SJSA1 (cell line): ENCODE measurements around the gene ARHGAP27. TPM values are rescaled to one million over a fixed set of nuclear protein-coding genes. Genes with fewer than 3 reads are reported as not detected.

Experiments
- DNase-seq, 2 experiments: peaks; one replicate each; pipeline ENCODE4 v3.0.0-alpha.2; 2015 to 2020; ENCODE audit warnings: low spot score in 2 of 2, low read depth in 1 of 2
- H3K27ac ChIP-seq: fragments of 250-450 bp; sonication (Bioruptor Pico); 2 replicates; pipeline ENCODE4 v1.5.1; 2020; ENCODE audit warnings: mild to moderate bottlenecking, moderate library complexity
- H3K27me3 ChIP-seq: fragments of 250-450 bp; sonication (Bioruptor Pico); replicated peaks from 2 replicates; pipeline ENCODE4 v1.5.1; 2020; ENCODE audit warnings: mild to moderate bottlenecking, moderate library complexity
- H3K36me3 ChIP-seq: fragments of 250-450 bp; sonication (Bioruptor Pico); 2 replicates; pipeline ENCODE4 v1.5.1; 2020; ENCODE audit warnings: mild to moderate bottlenecking
- H3K4me1 ChIP-seq: fragments of 250-450 bp; sonication (Bioruptor Pico); replicated peaks from 2 replicates; pipeline ENCODE4 v1.6.1; 2021; ENCODE audit warnings: mild to moderate bottlenecking
- H3K4me3 ChIP-seq: fragments of 250-450 bp; sonication (Bioruptor Pico); 2 replicates; pipeline ENCODE4 v1.5.1; 2020; ENCODE audit warnings: mild to moderate bottlenecking
- H3K9me3 ChIP-seq: fragments of 250-450 bp; sonication (Bioruptor Pico); replicated peaks from 2 replicates; pipeline ENCODE4 v1.5.1; 2020; ENCODE audit warnings: mild to moderate bottlenecking
- total RNA-seq: library from RNA; depleted of rRNA; stranded (reverse); fragments of >200 nt; shearing (Covaris generic); gene quantifications from 2 replicates; pipeline ENCODE4 v1.2.3, GENCODE V29; 2014

Gene ARHGAP27
- total RNA-seq, 1 experiment from 2014 or later = 0.53 TPM

GRCh38 chr17:45368651-45369050 lies 64.0 kb downstream of the ARHGAP27 start:
- Histone ChIP-seq H3K27me3 (no peaks in the 10 kb centered on the region), H3K36me3 (no peaks in the 10 kb centered on the region), H3K4me3 (no peak overlapping the region), H3K4me1 (peaks cover 66% of the 10 kb centered on the region), H3K27ac (peak overlapping the region; percentile 86), H3K9me3 (no peaks in the 10 kb centered on the region)
- peak in 1 of 2 experiments; percentile 95 for DNase-seq

GRCh38 chr17:45367216-45367615 lies 65.5 kb downstream of the ARHGAP27 start:
- Histone ChIP-seq H3K27ac (no peak overlapping the region), H3K36me3 (no peaks in the 10 kb centered on the region), H3K9me3 (no peaks in the 10 kb centered on the region), H3K4me1 (peaks cover 52% of the 10 kb centered on the region), H3K4me3 (no peak overlapping the region), H3K27me3 (no peaks in the 10 kb centered on the region)
- no peak for DNase-seq

- DNase-seq = no peak
- H3K9me3 ChIP-seq = no peaks in the 10 kb centered on the region
- no peaks in the 10 kb centered on the region for H3K27me3 ChIP-seq
- H3K27ac ChIP-seq = no peak overlapping the region
- peaks cover 46% of the 10 kb centered on the region for H3K4me1 ChIP-seq
- no peak overlapping the region for H3K4me3 ChIP-seq
- H3K36me3 ChIP-seq = no peaks in the 10 kb centered on the region
These were observed 66.0 kb downstream of the ARHGAP27 start for GRCh38 chr17:45366691-45367090.

- Histone ChIP-seq H3K4me1 (peaks cover 40% of the 10 kb centered on the region), H3K4me3 (no peak overlapping the region), H3K27me3 (no peaks in the 10 kb centered on the region), H3K27ac (no peak overlapping the region), H3K9me3 (no peaks in the 10 kb centered on the region), H3K36me3 (no peaks in the 10 kb centered on the region)
- DNase-seq = no peak
These were observed 66.6 kb downstream of the ARHGAP27 start for GRCh38 chr17:45366049-45366448.

GRCh38 chr17:45364531-45365390 lies 67.9 kb downstream of the ARHGAP27 start:
- Histone ChIP-seq H3K4me1 (peaks cover 27% of the 10 kb centered on the region), H3K36me3 (no peaks in the 10 kb centered on the region), H3K9me3 (no peaks in the 10 kb centered on the region), H3K27ac (no peak overlapping the region), H3K27me3 (no peaks in the 10 kb centered on the region), H3K4me3 (no peak overlapping the region)
- no peak for DNase-seq

GRCh38 chr17:45363498-45363897 lies 69.2 kb downstream of the ARHGAP27 start:
- Histone ChIP-seq H3K9me3 (no peaks in the 10 kb centered on the region), H3K4me3 (no peak overlapping the region), H3K27ac (no peak overlapping the region), H3K36me3 (no peaks in the 10 kb centered on the region), H3K27me3 (no peaks in the 10 kb centered on the region), H3K4me1 (peaks cover 16% of the 10 kb centered on the region)
- DNase-seq = no peak

GRCh38 chr17:45361976-45362375 lies 70.7 kb downstream of the ARHGAP27 start:
- Histone ChIP-seq H3K4me1 (peaks cover 9% of the 10 kb centered on the region), H3K36me3 (no peaks in the 10 kb centered on the region), H3K9me3 (no peaks in the 10 kb centered on the region), H3K27ac (no peak overlapping the region), H3K4me3 (no peak overlapping the region), H3K27me3 (peaks cover 3% of the 10 kb centered on the region; the same call in 1 of the 2 replicates)
- DNase-seq = no peak

GRCh38 chr17:45361451-45361850 lies 71.2 kb downstream of the ARHGAP27 start:
- H3K27me3 ChIP-seq = peaks cover 3% of the 10 kb centered on the region; the same call in 1 of the 2 replicates
- H3K4me1 ChIP-seq = peaks cover 9% of the 10 kb centered on the region
- no peaks in the 10 kb centered on the region for H3K9me3 ChIP-seq
- no peak for DNase-seq
- no peak overlapping the region for H3K4me3 ChIP-seq
- H3K27ac ChIP-seq = no peak overlapping the region
- H3K36me3 ChIP-seq = no peaks in the 10 kb centered on the region

GRCh38 chr17:45357364-45357997 lies 75.2 kb downstream of the ARHGAP27 start:
- peaks cover 3% of the 10 kb centered on the region; the same call in 1 of the 2 replicates for H3K27me3 ChIP-seq
- H3K9me3 ChIP-seq = no peaks in the 10 kb centered on the region
- no peak overlapping the region for H3K27ac ChIP-seq
- no peaks in the 10 kb centered on the region for H3K36me3 ChIP-seq
- no peak overlapping the region for H3K4me3 ChIP-seq
- H3K4me1 ChIP-seq = no peaks in the 10 kb centered on the region
- no peak for DNase-seq

- no peaks in the 10 kb centered on the region for H3K36me3 ChIP-seq
- DNase-seq = no peak
These were observed 77.6 kb downstream of the ARHGAP27 start for GRCh38 chr17:45355087-45355486.

GRCh38 chr17:45353043-45353442 lies 79.6 kb downstream of the ARHGAP27 start:
- peaks cover 14% of the 10 kb centered on the region for H3K4me1 ChIP-seq
- H3K27me3 ChIP-seq = peaks cover 3% of the 10 kb centered on the region; the same call in 1 of the 2 replicates
- no peaks in the 10 kb centered on the region for H3K9me3 ChIP-seq
- no peaks in the 10 kb centered on the region for H3K36me3 ChIP-seq
- no peak overlapping the region for H3K4me3 ChIP-seq
- DNase-seq = no peak
- no peak overlapping the region for H3K27ac ChIP-seq

More at GRCh38 chr17:45355087-45355486, 77.6 kb downstream of the ARHGAP27 start:
- H3K9me3 ChIP-seq = no peaks in the 10 kb centered on the region
- no peak overlapping the region for H3K27ac ChIP-seq
- peaks cover 3% of the 10 kb centered on the region; the same call in 1 of the 2 replicates for H3K27me3 ChIP-seq
- H3K4me1 ChIP-seq = no peaks in the 10 kb centered on the region
- no peak overlapping the region for H3K4me3 ChIP-seq

- no peaks in the 10 kb centered on the region for H3K27me3 ChIP-seq
- H3K4me3 ChIP-seq = no peak overlapping the region
- H3K9me3 ChIP-seq = no peaks in the 10 kb centered on the region
- no peak for DNase-seq
- no peaks in the 10 kb centered on the region for H3K36me3 ChIP-seq
- H3K27ac ChIP-seq = no peak overlapping the region
- H3K4me1 ChIP-seq = peaks cover 14% of the 10 kb centered on the region
These were observed 80.8 kb downstream of the ARHGAP27 start for GRCh38 chr17:45351831-45352230.

- no peak for DNase-seq
These were observed 85.2 kb downstream of the ARHGAP27 start for GRCh38 chr17:45347444-45347843.

More at GRCh38 chr17:45347444-45347843, 85.2 kb downstream of the ARHGAP27 start:
- no peaks in the 10 kb centered on the region for H3K36me3 ChIP-seq
- H3K9me3 ChIP-seq = no peaks in the 10 kb centered on the region
- no peak overlapping the region for H3K27ac ChIP-seq
- no peaks in the 10 kb centered on the region for H3K27me3 ChIP-seq
- peaks cover 31% of the 10 kb centered on the region for H3K4me1 ChIP-seq
- H3K4me3 ChIP-seq = no peak overlapping the region
